CD4-positive, alpha-beta T cell treated with Interleukin-17A for 1 hour (primary cell): Measurements from ENCODE around the gene SLC22A14.

Experiments
- DNase-seq: peaks from one replicate; pipeline ENCODE4 v3.0.0-alpha.2; 2020

SLC22A14 gene

GRCh38 chr3:38347421-38348200 is 65.5 kb downstream of the SLC22A14 start:
- DNase-seq, result no peak

GRCh38 chr3:38348903-38349302 is 66.8 kb downstream of the SLC22A14 start:
- DNase-seq, result no peak

GRCh38 chr3:38349684-38350359 is 67.7 kb downstream of the SLC22A14 start:
- no peak for DNase-seq

- DNase-seq, result no peak
Observed at GRCh38 chr3:38353151-38353550, 71.1 kb downstream of the SLC22A14 start.

GRCh38 chr3:38354588-38355330 is 72.7 kb downstream of the SLC22A14 start:
- DNase-seq, result no peak

- DNase-seq, result no peak
Observed at GRCh38 chr3:38359038-38359437, 76.9 kb downstream of the SLC22A14 start.

GRCh38 chr3:38360345-38360744 is 78.3 kb downstream of the SLC22A14 start:
- DNase-seq, result no peak

- DNase-seq, result no peak
Observed at GRCh38 chr3:38361496-38361895, 79.4 kb downstream of the SLC22A14 start.

GRCh38 chr3:38362825-38363224 is 80.7 kb downstream of the SLC22A14 start:
- no peak for DNase-seq

- DNase-seq, result no peak
Observed at GRCh38 chr3:38364721-38365400, 82.8 kb downstream of the SLC22A14 start.

- no peak for DNase-seq
Observed at GRCh38 chr3:38365469-38366062, 83.5 kb downstream of the SLC22A14 start.

- no peak for DNase-seq
Observed at GRCh38 chr3:38366082-38366481, 84.0 kb downstream of the SLC22A14 start.

GRCh38 chr3:38367779-38368178 is 85.7 kb downstream of the SLC22A14 start:
- DNase-seq, result no peak
